NCI-H1105 treated with DMSO at 0.1 percent for 48 hours (cell line): Measurements from ENCODE around the gene SRSF5.

ENCODE experiments used
- DNase-seq: peaks from one replicate; lab custom pipeline; 2025; lab: John Stamatoyannopoulos, UW

Gene SRSF5

GRCh38 chr14:69771136-69771535 lies 4.2 kb downstream of the SRSF5 start:
- no peak for DNase-seq

GRCh38 chr14:69772082-69773017 lies 5.4 kb downstream of the SRSF5 start:
- no peak for DNase-seq

GRCh38 chr14:69773571-69774276 lies 6.8 kb downstream of the SRSF5 start:
- no peak for DNase-seq

- DNase-seq, result no peak
Measured at GRCh38 chr14:69775012-69775411, 8.1 kb downstream of the SRSF5 start.

- DNase-seq, result no peak
Measured at GRCh38 chr14:69776875-69777453, 10.0 kb downstream of the SRSF5 start.

GRCh38 chr14:69779088-69779487 lies 12.1 kb downstream of the SRSF5 start:
- no peak for DNase-seq

GRCh38 chr14:69780092-69780491 lies 13.2 kb downstream of the SRSF5 start:
- no peak for DNase-seq

GRCh38 chr14:69780952-69781351 lies 14.0 kb downstream of the SRSF5 start:
- DNase-seq, result no peak

- DNase-seq, result no peak
Measured at GRCh38 chr14:69784942-69785341, 18.0 kb downstream of the SRSF5 start.

GRCh38 chr14:69786603-69787002 lies 19.7 kb downstream of the SRSF5 start:
- DNase-seq, result no peak

GRCh38 chr14:69789118-69789640 lies 22.2 kb downstream of the SRSF5 start:
- DNase-seq, result no peak

GRCh38 chr14:69792887-69793421 lies 26.0 kb downstream of the SRSF5 start:
- DNase-seq, result no peak

- no peak for DNase-seq
Measured at GRCh38 chr14:69794791-69795190, 27.8 kb downstream of the SRSF5 start.

- no peak for DNase-seq
Measured at GRCh38 chr14:69795691-69796090, 28.7 kb downstream of the SRSF5 start.

GRCh38 chr14:69796797-69797500 lies 30.0 kb downstream of the SRSF5 start, which contains the start of gene SLC10A1:
TSS of gene SLC10A1 (minus strand) at chr14:69797241. CDS start at chr14:69797155, 86 bp downstream.
- DNase-seq, result no peak

GRCh38 chr14:69797573-69798338 lies 30.8 kb downstream of the SRSF5 start:
- DNase-seq, result no peak

GRCh38 chr14:69798339-69798735 lies 31.4 kb downstream of the SRSF5 start:
- DNase-seq, result no peak

GRCh38 chr14:69803753-69804152 lies 36.8 kb downstream of the SRSF5 start:
- DNase-seq, result no peak

GRCh38 chr14:69804902-69805301 lies 38.0 kb downstream of the SRSF5 start:
- no peak for DNase-seq

- no peak for DNase-seq
Measured at GRCh38 chr14:69807192-69807591, 40.2 kb downstream of the SRSF5 start.
